Measurements from ENCODE around the gene ARHGAP6. TPM values are rescaled to one million over a fixed set of nuclear protein-coding genes. Genes with fewer than 3 reads are reported as not detected.

The ARHGAP6 gene
- total RNA-seq, 1 experiment from 2014 or later: not detected

GRCh38 chrX:11464836-11465463 is 200.8 kb downstream of the ARHGAP6 start:
- Histone ChIP-seq H3K4me2 (ENCODE audit: low read depth, low read length, poor library complexity, severe bottlenecking) (no peak overlapping the region), H2AFZ (ENCODE audit: low read length) (no peak overlapping the region)

DNA sequence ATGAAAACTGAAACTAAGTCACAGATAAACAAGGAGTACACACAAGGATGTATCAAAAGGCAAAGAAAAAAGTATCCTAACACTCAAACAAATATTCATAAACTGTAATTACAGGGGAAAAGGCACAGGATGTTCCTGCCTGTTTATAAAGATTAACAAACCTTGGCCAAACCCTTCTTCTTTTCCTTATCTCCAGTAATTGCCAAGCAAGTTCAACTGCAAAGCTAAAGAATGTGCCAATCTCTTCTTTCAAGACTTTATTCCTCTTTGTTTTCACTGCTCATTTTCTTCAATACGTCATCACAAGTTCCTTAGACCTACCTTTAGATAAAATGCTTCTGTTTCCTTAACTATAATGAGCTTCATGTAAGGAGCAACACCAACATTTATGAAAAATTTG is 201.3 kb downstream of the ARHGAP6 start:
- no peaks in the 10 kb centered on the region for H3K79me2 ChIP-seq (ENCODE audit: low read length)
- no peak for DNase-seq
- no peaks in the 10 kb centered on the region for H3K27me3 ChIP-seq (ENCODE audit: low read length)
- no peak overlapping the region for H3K4me3 ChIP-seq (ENCODE audit: low read length)
- H3K9me2 ChIP-seq (replicated peaks; ENCODE audit: insufficient read depth, low read length): no peaks in the 10 kb centered on the region
- no peak overlapping the region for H3K27ac ChIP-seq (ENCODE audit: low read length)
- no peak overlapping the region for H3K4me2 ChIP-seq (ENCODE audit: low read depth, low read length, poor library complexity, severe bottlenecking)
- no peaks in the 10 kb centered on the region for H3K36me3 ChIP-seq (ENCODE audit: insufficient read depth, low read length)
- no peaks in the 10 kb centered on the region for H4K20me1 ChIP-seq (ENCODE audit: insufficient read depth, low read depth, low read length)
- no peak overlapping the region for H2AFZ ChIP-seq (ENCODE audit: low read length)
- no peak overlapping the region for H3K9ac ChIP-seq (ENCODE audit: low read length)
- H3K9me3 ChIP-seq (ENCODE audit: low read length): no peaks in the 10 kb centered on the region
- H3K4me1 ChIP-seq (ENCODE audit: low read length): no peaks in the 10 kb centered on the region

More at GRCh38 chrX:11464836-11465463, 200.8 kb downstream of the ARHGAP6 start:
- Histone ChIP-seq H3K9me3 (ENCODE audit: low read length) (no peaks in the 10 kb centered on the region), H3K4me3 (ENCODE audit: low read length) (no peak overlapping the region), H3K36me3 (ENCODE audit: insufficient read depth, low read length) (no peaks in the 10 kb centered on the region), H3K79me2 (ENCODE audit: low read length) (no peaks in the 10 kb centered on the region), H3K9me2 (replicated peaks; ENCODE audit: insufficient read depth, low read length) (no peaks in the 10 kb centered on the region), H3K9ac (ENCODE audit: low read length) (no peak overlapping the region), H3K4me1 (ENCODE audit: low read length) (no peaks in the 10 kb centered on the region), H3K27ac (ENCODE audit: low read length) (no peak overlapping the region), H4K20me1 (ENCODE audit: insufficient read depth, low read depth, low read length) (no peaks in the 10 kb centered on the region), H3K27me3 (ENCODE audit: low read length) (no peaks in the 10 kb centered on the region)
- no peak for DNase-seq

DNA sequence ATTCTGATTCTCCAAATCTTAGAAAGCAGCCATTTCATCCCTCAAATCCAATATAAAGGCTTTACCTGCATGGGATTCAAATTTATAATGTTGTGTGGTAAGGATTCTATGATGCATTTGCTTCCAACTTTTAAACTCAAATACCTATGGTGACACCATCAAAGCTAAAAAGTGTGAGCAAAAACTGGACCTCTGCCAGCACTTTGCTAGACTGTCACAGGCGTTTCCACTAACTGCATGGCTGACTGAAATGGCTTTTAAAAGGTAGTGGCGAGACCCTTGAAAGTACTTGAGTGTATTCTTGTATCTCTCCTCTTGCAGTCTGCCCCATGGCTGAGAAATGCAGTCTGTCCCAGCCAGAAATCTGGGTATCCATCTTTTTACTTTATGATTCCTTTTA is 203.1 kb downstream of the ARHGAP6 start:
- Histone ChIP-seq H3K79me2 (ENCODE audit: low read length) (no peaks in the 10 kb centered on the region), H3K27me3 (ENCODE audit: low read length) (no peaks in the 10 kb centered on the region), H3K9me2 (replicated peaks; ENCODE audit: insufficient read depth, low read length) (no peaks in the 10 kb centered on the region), H4K20me1 (ENCODE audit: insufficient read depth, low read depth, low read length) (no peaks in the 10 kb centered on the region), H3K9me3 (ENCODE audit: low read length) (no peaks in the 10 kb centered on the region), H3K4me2 (ENCODE audit: low read depth, low read length, poor library complexity, severe bottlenecking) (no peak overlapping the region), H3K36me3 (ENCODE audit: insufficient read depth, low read length) (no peaks in the 10 kb centered on the region), H3K27ac (ENCODE audit: low read length) (no peak overlapping the region), H3K4me3 (ENCODE audit: low read length) (no peak overlapping the region), H3K9ac (ENCODE audit: low read length) (no peak overlapping the region), H2AFZ (ENCODE audit: low read length) (no peak overlapping the region), H3K4me1 (ENCODE audit: low read length) (no peaks in the 10 kb centered on the region)
- DNase-seq: no peak

DNA sequence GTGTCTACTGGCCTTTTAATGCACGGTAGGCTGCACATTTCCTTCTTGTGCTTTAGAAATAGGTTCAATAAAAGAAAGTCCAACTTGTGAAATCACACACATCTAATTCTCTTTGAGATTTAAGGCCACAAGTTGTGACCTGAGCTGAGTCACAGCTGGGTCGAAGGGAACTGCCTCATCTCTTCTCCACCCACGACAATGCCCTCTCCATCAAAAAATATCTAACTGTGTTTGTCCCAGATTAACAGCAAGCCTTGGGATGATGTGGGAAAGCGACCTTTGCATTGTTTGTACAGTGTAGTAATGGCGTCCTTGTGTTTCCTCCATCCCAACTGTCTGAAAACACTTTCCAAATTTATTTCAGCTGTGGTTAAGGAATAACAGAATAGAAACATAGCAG is 203.6 kb downstream of the ARHGAP6 start:
- no peaks in the 10 kb centered on the region for H3K79me2 ChIP-seq (ENCODE audit: low read length)
- no peak overlapping the region for H3K4me2 ChIP-seq (ENCODE audit: low read depth, low read length, poor library complexity, severe bottlenecking)
- no peaks in the 10 kb centered on the region for H3K27me3 ChIP-seq (ENCODE audit: low read length)
- no peak overlapping the region for H3K27ac ChIP-seq (ENCODE audit: low read length)
- no peaks in the 10 kb centered on the region for H3K9me3 ChIP-seq (ENCODE audit: low read length)
- H4K20me1 ChIP-seq (ENCODE audit: insufficient read depth, low read depth, low read length): no peaks in the 10 kb centered on the region
- H3K4me1 ChIP-seq (ENCODE audit: low read length): no peaks in the 10 kb centered on the region
- no peak overlapping the region for H3K4me3 ChIP-seq (ENCODE audit: low read length)
- no peak overlapping the region for H3K9ac ChIP-seq (ENCODE audit: low read length)
- H3K36me3 ChIP-seq (ENCODE audit: insufficient read depth, low read length): no peaks in the 10 kb centered on the region
- no peak for DNase-seq
- no peaks in the 10 kb centered on the region for H3K9me2 ChIP-seq (replicated peaks; ENCODE audit: insufficient read depth, low read length)
- no peak overlapping the region for H2AFZ ChIP-seq (ENCODE audit: low read length)

GRCh38 chrX:11461201-11462001 is 204.3 kb downstream of the ARHGAP6 start:
- no peaks in the 10 kb centered on the region for H4K20me1 ChIP-seq (ENCODE audit: insufficient read depth, low read depth, low read length)
- H3K9me3 ChIP-seq (ENCODE audit: low read length): no peaks in the 10 kb centered on the region
- H3K4me2 ChIP-seq (ENCODE audit: low read depth, low read length, poor library complexity, severe bottlenecking): no peak overlapping the region
- H3K9me2 ChIP-seq (replicated peaks; ENCODE audit: insufficient read depth, low read length): no peaks in the 10 kb centered on the region
- no peaks in the 10 kb centered on the region for H3K79me2 ChIP-seq (ENCODE audit: low read length)
- no peaks in the 10 kb centered on the region for H3K27me3 ChIP-seq (ENCODE audit: low read length)
- no peak for DNase-seq
- H3K36me3 ChIP-seq (ENCODE audit: insufficient read depth, low read length): no peaks in the 10 kb centered on the region
- no peak overlapping the region for H3K4me3 ChIP-seq (ENCODE audit: low read length)
- no peak overlapping the region for H3K27ac ChIP-seq (ENCODE audit: low read length)
- H2AFZ ChIP-seq (ENCODE audit: low read length): no peak overlapping the region
- no peaks in the 10 kb centered on the region for H3K4me1 ChIP-seq (ENCODE audit: low read length)
- no peak overlapping the region for H3K9ac ChIP-seq (ENCODE audit: low read length)

DNA sequence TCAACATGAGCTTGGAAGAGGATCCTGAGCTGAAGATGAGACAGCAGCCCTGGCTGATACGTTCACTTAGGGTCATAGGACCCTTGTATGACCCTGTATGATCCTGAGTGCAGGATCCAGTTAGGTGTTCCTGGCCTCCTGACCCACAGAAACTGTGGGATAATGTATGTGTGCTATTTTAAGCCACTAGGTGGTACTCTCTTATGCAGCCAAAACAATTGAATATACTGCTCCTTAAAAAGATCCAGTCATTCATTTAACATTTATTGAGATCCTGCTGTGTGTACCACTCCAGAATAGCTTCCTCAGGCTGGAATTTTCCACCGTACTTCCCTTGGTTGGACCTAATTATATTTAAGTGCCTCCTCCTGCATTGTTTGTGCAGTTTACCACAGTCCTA is 205.4 kb downstream of the ARHGAP6 start:
- no peaks in the 10 kb centered on the region for H3K9me2 ChIP-seq (replicated peaks; ENCODE audit: insufficient read depth, low read length)
- H2AFZ ChIP-seq (ENCODE audit: low read length): no peak overlapping the region
- no peak for DNase-seq
- H3K9me3 ChIP-seq (ENCODE audit: low read length): no peaks in the 10 kb centered on the region
- H3K27me3 ChIP-seq (ENCODE audit: low read length): no peaks in the 10 kb centered on the region
- H4K20me1 ChIP-seq (ENCODE audit: insufficient read depth, low read depth, low read length): no peaks in the 10 kb centered on the region
- H3K4me3 ChIP-seq (ENCODE audit: low read length): no peak overlapping the region
- no peak overlapping the region for H3K9ac ChIP-seq (ENCODE audit: low read length)
- no peak overlapping the region for H3K4me2 ChIP-seq (ENCODE audit: low read depth, low read length, poor library complexity, severe bottlenecking)
- H3K4me1 ChIP-seq (ENCODE audit: low read length): no peaks in the 10 kb centered on the region
- no peaks in the 10 kb centered on the region for H3K36me3 ChIP-seq (ENCODE audit: insufficient read depth, low read length)
- H3K27ac ChIP-seq (ENCODE audit: low read length): no peak overlapping the region
- H3K79me2 ChIP-seq (ENCODE audit: low read length): no peaks in the 10 kb centered on the region

- no peak overlapping the region for H3K4me2 ChIP-seq (ENCODE audit: low read depth, low read length, poor library complexity, severe bottlenecking)
- no peaks in the 10 kb centered on the region for H3K9me3 ChIP-seq (ENCODE audit: low read length)
- H3K79me2 ChIP-seq (ENCODE audit: low read length): no peaks in the 10 kb centered on the region
- no peaks in the 10 kb centered on the region for H3K9me2 ChIP-seq (replicated peaks; ENCODE audit: insufficient read depth, low read length)
- H4K20me1 ChIP-seq (ENCODE audit: insufficient read depth, low read depth, low read length): no peaks in the 10 kb centered on the region
- H3K27ac ChIP-seq (ENCODE audit: low read length): no peak overlapping the region
- no peak overlapping the region for H2AFZ ChIP-seq (ENCODE audit: low read length)
- H3K36me3 ChIP-seq (ENCODE audit: insufficient read depth, low read length): no peaks in the 10 kb centered on the region
- H3K4me3 ChIP-seq (ENCODE audit: low read length): no peak overlapping the region
- no peak overlapping the region for H3K9ac ChIP-seq (ENCODE audit: low read length)
- no peak for DNase-seq
- H3K27me3 ChIP-seq (ENCODE audit: low read length): no peaks in the 10 kb centered on the region
- no peaks in the 10 kb centered on the region for H3K4me1 ChIP-seq (ENCODE audit: low read length)
Measured at GRCh38 chrX:11458170-11458569, 207.6 kb downstream of the ARHGAP6 start.

DNA sequence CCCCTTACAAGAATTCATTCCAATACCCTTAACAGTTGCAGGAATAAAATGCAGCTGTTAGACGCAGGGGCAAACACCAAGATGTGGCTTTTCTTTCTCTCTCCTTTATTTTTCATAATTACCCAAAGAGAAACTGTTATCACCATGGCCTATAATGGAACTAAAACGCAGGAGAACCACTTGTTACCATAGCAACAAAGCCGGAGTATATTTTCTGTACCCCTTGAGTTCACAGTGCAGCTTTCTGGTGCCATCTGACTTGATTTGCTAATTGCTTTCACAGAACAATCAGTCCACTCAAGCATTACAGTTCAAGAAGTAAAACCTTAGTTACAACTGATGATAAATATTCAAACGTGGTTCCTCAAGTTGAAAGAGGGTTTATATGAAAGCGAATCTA is 214.6 kb downstream of the ARHGAP6 start:
- Histone ChIP-seq H3K4me2 (ENCODE audit: low read depth, low read length, poor library complexity, severe bottlenecking) (no peak overlapping the region), H3K9me3 (ENCODE audit: low read length) (no peaks in the 10 kb centered on the region), H4K20me1 (ENCODE audit: insufficient read depth, low read depth, low read length) (no peaks in the 10 kb centered on the region), H3K79me2 (ENCODE audit: low read length) (no peaks in the 10 kb centered on the region), H3K9ac (ENCODE audit: low read length) (no peak overlapping the region), H3K4me1 (ENCODE audit: low read length) (no peaks in the 10 kb centered on the region), H3K27ac (ENCODE audit: low read length) (no peak overlapping the region), H3K4me3 (ENCODE audit: low read length) (no peak overlapping the region), H3K27me3 (ENCODE audit: low read length) (no peaks in the 10 kb centered on the region), H3K9me2 (replicated peaks; ENCODE audit: insufficient read depth, low read length) (no peaks in the 10 kb centered on the region), H2AFZ (ENCODE audit: low read length) (no peak overlapping the region), H3K36me3 (ENCODE audit: insufficient read depth, low read length) (no peaks in the 10 kb centered on the region)
- DNase-seq: no peak

Data from Karpas-422 (cell line).